Measurements from ENCODE around the gene ZDHHC18. TPM values are rescaled to one million over a fixed set of nuclear protein-coding genes. Genes with fewer than 3 reads are reported as not detected.
A peak's percentile ranks its signal among the peaks of the same experiment; 100 is the strongest.

The ZDHHC18 gene
- 10 to 100 TPM; 47.6 to 50.9 TPM for total RNA-seq

GRCh38 chr1:26826261-26827105 lies at the start of gene ZDHHC18:
Gene ZDHHC18, plus strand, starts transcription at chr1:26826688. Its CDS starts 117 bp downstream, at chr1:26826805.
- ChIA-PET CTCF (interaction anchor here (1.0 to 5.0 kb wide), 8 partner anchors 12 to 219 kb away, joined by 3 to 45 read pairs (median 6); no protein-coding TSS in a partner anchor), POLR2A (interaction anchor here (0.6 to 2.2 kb wide), 3 partner anchors 36 to 63 kb away, joined by 3 to 9 read pairs (median 3); partner anchors contain the start of gene GPN2)
- H3K27ac Mint-ChIP-seq: peak within 1 kb of the TSS; percentile 92
- H3K27me3 Mint-ChIP-seq (ENCODE audit: low read depth): no peaks in the 10 kb centered on the region
- H3K9me3 Mint-ChIP-seq (ENCODE audit: insufficient read depth): no peaks in the 10 kb centered on the region
- DNase-seq: peak; percentile 70
- H3K4me3 Mint-ChIP-seq: peak within 1 kb of the TSS; percentile 95
- H3K36me3 Mint-ChIP-seq (ENCODE audit: low read depth): peaks cover 28% of the 10 kb centered on the region
- H3K4me1 Mint-ChIP-seq (ENCODE audit: low read depth): peaks cover 55% of the 10 kb centered on the region
- ATAC-seq: peak; percentile 91

GRCh38 chr1:26779098-26779668 lies 47.3 kb upstream of the ZDHHC18 start:
- no peak overlapping the region for H3K4me3 Mint-ChIP-seq
- peaks cover 82% of the 10 kb centered on the region for H3K36me3 Mint-ChIP-seq (ENCODE audit: low read depth)
- H3K27ac Mint-ChIP-seq: no peak overlapping the region
- no peaks in the 10 kb centered on the region for H3K27me3 Mint-ChIP-seq (ENCODE audit: low read depth)
- ChIA-PET CTCF (interaction anchor here (1.0 to 4.1 kb wide), 3 partner anchors 10 to 176 kb away, joined by 3 to 41 read pairs (median 5); partner anchors contain the start of gene PIGV), POLR2A (interaction anchor here (1.1 to 2.2 kb wide), 2 partner anchors 9 to 81 kb away, joined by 5 to 11 read pairs; partner anchors contain the start of gene PIGV)
- ATAC-seq: no peak
- no peak for DNase-seq
- H3K4me1 Mint-ChIP-seq (ENCODE audit: low read depth): peaks cover 33% of the 10 kb centered on the region
- no peaks in the 10 kb centered on the region for H3K9me3 Mint-ChIP-seq (ENCODE audit: insufficient read depth)

GRCh38 chr1:26780344-26780957 lies 46.0 kb upstream of the ZDHHC18 start:
- Mint-ChIP-seq H3K4me1 (ENCODE audit: low read depth) (peaks cover 45% of the 10 kb centered on the region), H3K4me3 (no peak overlapping the region), H3K27me3 (ENCODE audit: low read depth) (no peaks in the 10 kb centered on the region), H3K9me3 (ENCODE audit: insufficient read depth) (no peaks in the 10 kb centered on the region), H3K27ac (no peak overlapping the region), H3K36me3 (ENCODE audit: low read depth) (peaks cover 71% of the 10 kb centered on the region)
- CTCF ChIA-PET: no interaction called here
- ATAC-seq: no peak
- no peak for DNase-seq
- POLR2A ChIA-PET: interaction anchor here (1.1 kb wide), 1 partner anchor 83 kb away, joined by 5 read pairs; no protein-coding TSS in a partner anchor

GRCh38 chr1:26781206-26781825 lies 45.2 kb upstream of the ZDHHC18 start:
- ATAC-seq (no peak), DNase-seq (no peak)
- H3K27ac Mint-ChIP-seq: no peak overlapping the region
- H3K4me3 Mint-ChIP-seq: no peak overlapping the region
- ChIA-PET CTCF (interaction anchor here (1.0 to 3.0 kb wide), 3 partner anchors 9 to 179 kb away, joined by 3 to 6 read pairs (median 5); no protein-coding TSS in a partner anchor), POLR2A (no interaction called here)
- peaks cover 64% of the 10 kb centered on the region for H3K36me3 Mint-ChIP-seq (ENCODE audit: low read depth)
- H3K4me1 Mint-ChIP-seq (ENCODE audit: low read depth): peaks cover 54% of the 10 kb centered on the region
- no peaks in the 10 kb centered on the region for H3K9me3 Mint-ChIP-seq (ENCODE audit: insufficient read depth)
- H3K27me3 Mint-ChIP-seq (ENCODE audit: low read depth): no peaks in the 10 kb centered on the region

GRCh38 chr1:26782521-26783212 lies 43.8 kb upstream of the ZDHHC18 start:
- H3K36me3 Mint-ChIP-seq (ENCODE audit: low read depth): peaks cover 59% of the 10 kb centered on the region
- DNase-seq: no peak
- H3K27ac Mint-ChIP-seq: peak overlapping the region; percentile 13
- ChIA-PET CTCF (interaction anchor here (1.0 to 3.0 kb wide), 3 partner anchors 7 to 180 kb away, joined by 3 to 6 read pairs (median 5); no protein-coding TSS in a partner anchor), POLR2A (no interaction called here)
- no peaks in the 10 kb centered on the region for H3K9me3 Mint-ChIP-seq (ENCODE audit: insufficient read depth)
- H3K27me3 Mint-ChIP-seq (ENCODE audit: low read depth): no peaks in the 10 kb centered on the region
- H3K4me1 Mint-ChIP-seq (ENCODE audit: low read depth): peaks cover 66% of the 10 kb centered on the region
- H3K4me3 Mint-ChIP-seq: no peak overlapping the region
- no peak for ATAC-seq

GRCh38 chr1:26783646-26784022 lies 42.9 kb upstream of the ZDHHC18 start:
- no peak overlapping the region for H3K4me3 Mint-ChIP-seq
- POLR2A ChIA-PET: interaction anchor here (1.1 to 8.3 kb wide), 2 partner anchors 86 to 179 kb away, joined by 3 to 325 read pairs; partner anchors contain the start of gene ARID1A
- peaks cover 67% of the 10 kb centered on the region for H3K4me1 Mint-ChIP-seq (ENCODE audit: low read depth)
- peaks cover 54% of the 10 kb centered on the region for H3K36me3 Mint-ChIP-seq (ENCODE audit: low read depth)
- H3K9me3 Mint-ChIP-seq (ENCODE audit: insufficient read depth): no peaks in the 10 kb centered on the region
- no peak for DNase-seq
- CTCF ChIA-PET: interaction anchor here (0.8 to 3.0 kb wide), 2 partner anchors 25 to 181 kb away, joined by 3 to 6 read pairs; no protein-coding TSS in a partner anchor
- H3K27ac Mint-ChIP-seq: peak overlapping the region; percentile 41
- no peaks in the 10 kb centered on the region for H3K27me3 Mint-ChIP-seq (ENCODE audit: low read depth)
- ATAC-seq: no peak

- H3K9me3 Mint-ChIP-seq (ENCODE audit: insufficient read depth): no peaks in the 10 kb centered on the region
- peaks cover 50% of the 10 kb centered on the region for H3K36me3 Mint-ChIP-seq (ENCODE audit: low read depth)
- H3K27ac Mint-ChIP-seq: no peak overlapping the region
- DNase-seq (no peak), ATAC-seq (no peak)
- no peaks in the 10 kb centered on the region for H3K27me3 Mint-ChIP-seq (ENCODE audit: low read depth)
- no peak overlapping the region for H3K4me3 Mint-ChIP-seq
- H3K4me1 Mint-ChIP-seq (ENCODE audit: low read depth): peaks cover 70% of the 10 kb centered on the region
- ChIA-PET POLR2A (interaction anchor here (1.1 to 8.3 kb wide), 3 partner anchors 49 to 179 kb away, joined by 3 to 325 read pairs (median 5); partner anchors contain the start of gene ARID1A), CTCF (interaction anchor here (0.8 to 8.9 kb wide), 5 partner anchors 26 to 182 kb away, joined by 3 to 334 read pairs (median 8); no protein-coding TSS in a partner anchor)
These were observed 42.2 kb upstream of the ZDHHC18 start for GRCh38 chr1:26784023-26784871.

GRCh38 chr1:26784886-26785285 lies 41.6 kb upstream of the ZDHHC18 start:
- Mint-ChIP-seq H3K27ac (peak overlapping the region; percentile 91), H3K4me3 (no peak overlapping the region), H3K36me3 (ENCODE audit: low read depth) (peaks cover 43% of the 10 kb centered on the region), H3K27me3 (ENCODE audit: low read depth) (no peaks in the 10 kb centered on the region), H3K4me1 (ENCODE audit: low read depth) (peaks cover 75% of the 10 kb centered on the region), H3K9me3 (ENCODE audit: insufficient read depth) (no peaks in the 10 kb centered on the region)
- no peak for DNase-seq
- POLR2A ChIA-PET: interaction anchor here (1.4 to 8.3 kb wide), 3 partner anchors 19 to 88 kb away, joined by 3 to 325 read pairs (median 5); partner anchors contain the start of gene ARID1A
- ATAC-seq: no peak
- CTCF ChIA-PET: interaction anchor here (2.1 to 8.9 kb wide), 3 partner anchors 48 to 181 kb away, joined by 8 to 334 read pairs (median 149); no protein-coding TSS in a partner anchor

- H3K4me3 Mint-ChIP-seq: peak overlapping the region; percentile 84
- ATAC-seq (no peak), DNase-seq (peak; percentile 40)
- ChIA-PET CTCF (interaction anchor here (0.8 to 8.9 kb wide), 13 partner anchors 9 to 369 kb away, joined by 3 to 334 read pairs (median 6); no protein-coding TSS in a partner anchor), POLR2A (interaction anchor here (0.7 to 8.3 kb wide), 12 partner anchors 14 to 285 kb away, joined by 3 to 325 read pairs (median 3); partner anchors contain the start of genes ARID1A and GPATCH3)
- H3K27ac Mint-ChIP-seq: peak overlapping the region; percentile 100
- peaks cover 83% of the 10 kb centered on the region for H3K4me1 Mint-ChIP-seq (ENCODE audit: low read depth)
- H3K27me3 Mint-ChIP-seq (ENCODE audit: low read depth): no peaks in the 10 kb centered on the region
- H3K36me3 Mint-ChIP-seq (ENCODE audit: low read depth): peaks cover 44% of the 10 kb centered on the region
- H3K9me3 Mint-ChIP-seq (ENCODE audit: insufficient read depth): no peaks in the 10 kb centered on the region
These were observed 40.7 kb upstream of the ZDHHC18 start for GRCh38 chr1:26785611-26786436.
